ENCODE results near the gene SMURF1. TPM values are rescaled to one million over a fixed set of nuclear protein-coding genes. Genes with fewer than 3 reads are reported as not detected.

SMURF1 gene
- total and polyA plus RNA-seq, 2 experiments from 2014 or later: 6.8 to 19.1 TPM

DNA sequence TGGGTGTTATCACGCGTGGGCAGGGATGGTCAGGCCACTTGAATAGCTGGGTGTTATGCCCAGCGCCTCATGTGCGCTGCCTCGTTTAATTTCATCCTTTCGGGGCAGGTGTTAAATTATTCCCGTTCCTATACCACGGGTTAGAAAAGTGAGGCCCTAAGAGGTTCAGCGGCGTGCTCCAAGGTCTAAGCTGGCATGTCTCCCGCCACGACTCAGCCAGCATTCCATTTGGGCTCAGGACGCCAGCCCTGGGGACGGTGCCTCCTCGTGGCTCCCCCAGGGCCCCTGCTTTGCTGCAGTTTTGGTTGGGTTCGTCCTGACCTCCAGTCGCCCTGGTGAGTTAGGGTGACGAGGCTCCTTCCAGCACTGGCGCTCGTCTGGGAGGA, 141.1 kb downstream of the SMURF1 start:
- Histone ChIP-seq H4K20me1 (ENCODE audit: insufficient read depth) (no peaks in the 10 kb centered on the region), H3F3A (ENCODE audit: insufficient read depth) (no peaks in the 10 kb centered on the region), H3K4me1 (ENCODE audit: insufficient read depth) (no peaks in the 10 kb centered on the region), H3K4me3 (no peak overlapping the region), H3K27ac (no peak overlapping the region), H3K9me3 (ENCODE audit: low read depth) (no peaks in the 10 kb centered on the region), H3K79me2 (ENCODE audit: insufficient read depth) (no peaks in the 10 kb centered on the region), H3K36me3 (ENCODE audit: low read depth) (peaks cover 17% of the 10 kb centered on the region; the same call in 1 of the 2 replicates), H3K9me2 (ENCODE audit: insufficient read depth) (no peaks in the 10 kb centered on the region), H3K9ac (no peak overlapping the region), H3K27me3 (replicated peaks; ENCODE audit: insufficient read depth) (no peaks in the 10 kb centered on the region), H2AFZ (no peak overlapping the region), H3K4me2 (ENCODE audit: unreplicated experiment) (no peak overlapping the region)
- no peak for TF ChIP-seq EZH2 (IDR thresholded peaks at IDR 0.05; ENCODE audit: insufficient read depth, poor library complexity, severe bottlenecking)
- TF ChIP-seq EZH2phosphoT487 (IDR thresholded peaks at IDR 0.05; ENCODE audit: insufficient read depth, low read depth): no peak
- 87 to 91% methylated on average over 20 of the region's 20 CpGs for WGBS, 2 experiments (ENCODE audit: low coverage in 1 of 2, low lambda C conversion rate in 2 of 2, missing lambda C conversion rate in 2 of 2)
- no peak for DNase-seq
- in situ Hi-C loops (cut with MboI): no loop called here

- TF ChIP-seq EZH2phosphoT487 (IDR thresholded peaks at IDR 0.05; ENCODE audit: insufficient read depth, low read depth): no peak
- no peak for TF ChIP-seq EZH2 (IDR thresholded peaks at IDR 0.05; ENCODE audit: insufficient read depth, poor library complexity, severe bottlenecking)
- H3F3A ChIP-seq (ENCODE audit: insufficient read depth): no peaks in the 10 kb centered on the region
- no peaks in the 10 kb centered on the region for H3K27me3 ChIP-seq (replicated peaks; ENCODE audit: insufficient read depth)
- in situ Hi-C loops (cut with MboI): no loop called here
- H3K36me3 ChIP-seq (ENCODE audit: low read depth): peaks cover 17% of the 10 kb centered on the region; the same call in 1 of the 2 replicates
- H2AFZ ChIP-seq: no peak overlapping the region
- WGBS, 2 experiments (ENCODE audit: low coverage in 1 of 2, low lambda C conversion rate in 2 of 2, missing lambda C conversion rate in 2 of 2): 89 to 97% methylated on average over 10 to 12 of the region's 12 CpGs
- H3K4me2 ChIP-seq (ENCODE audit: unreplicated experiment): no peak overlapping the region
- H3K9ac ChIP-seq: no peak overlapping the region
- H3K9me2 ChIP-seq (ENCODE audit: insufficient read depth): no peaks in the 10 kb centered on the region
- no peak overlapping the region for H3K27ac ChIP-seq
- H4K20me1 ChIP-seq (ENCODE audit: insufficient read depth): no peaks in the 10 kb centered on the region
- DNase-seq: no peak
- no peaks in the 10 kb centered on the region for H3K4me1 ChIP-seq (ENCODE audit: insufficient read depth)
- no peaks in the 10 kb centered on the region for H3K79me2 ChIP-seq (ENCODE audit: insufficient read depth)
- H3K4me3 ChIP-seq: no peak overlapping the region
- H3K9me3 ChIP-seq (ENCODE audit: low read depth): no peaks in the 10 kb centered on the region
Observed at GRCh38 chr7:99002148-99002826, 141.6 kb downstream of the SMURF1 start.

DNA sequence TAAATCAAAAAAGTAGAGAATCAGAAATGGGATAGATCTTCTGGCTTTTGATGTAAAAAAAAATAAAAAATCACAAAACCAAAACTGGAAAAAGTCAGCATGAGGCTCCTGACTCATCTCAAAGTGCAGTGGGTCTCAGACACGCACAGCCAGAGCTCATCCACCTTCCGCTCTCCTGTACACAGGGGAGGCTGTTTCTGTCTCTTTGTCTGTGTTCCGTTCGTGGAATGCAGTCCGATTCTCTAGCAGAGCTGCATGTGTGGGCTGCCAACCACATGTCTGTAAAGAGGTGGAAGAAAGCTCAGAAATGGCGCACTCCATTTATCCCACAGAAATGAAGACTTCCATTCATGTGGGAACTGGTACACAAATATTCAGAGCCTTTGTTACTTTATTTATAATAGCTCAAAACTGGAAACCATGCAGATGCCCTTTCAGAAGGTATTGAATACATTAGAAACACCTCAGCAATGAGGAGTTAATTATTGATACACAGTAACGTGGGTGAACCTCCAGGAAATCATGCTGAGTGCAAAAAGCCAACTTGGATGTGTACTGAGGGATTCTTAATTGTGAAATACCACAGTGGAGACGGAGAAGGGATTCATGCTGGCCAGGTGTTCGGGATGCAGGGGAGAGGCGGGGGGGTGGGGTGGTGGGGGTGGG, 142.3 kb downstream of the SMURF1 start:
- H3K4me2 ChIP-seq (ENCODE audit: unreplicated experiment): no peak overlapping the region
- H4K20me1 ChIP-seq (ENCODE audit: insufficient read depth): no peaks in the 10 kb centered on the region
- no peak for DNase-seq
- H3K4me1 ChIP-seq (ENCODE audit: insufficient read depth): no peaks in the 10 kb centered on the region
- H3K9me2 ChIP-seq (ENCODE audit: insufficient read depth): no peaks in the 10 kb centered on the region
- in situ Hi-C loops (cut with MboI): no loop called here
- H3K36me3 ChIP-seq (ENCODE audit: low read depth): peaks cover 20% of the 10 kb centered on the region; the same call in 1 of the 2 replicates
- no peaks in the 10 kb centered on the region for H3K79me2 ChIP-seq (ENCODE audit: insufficient read depth)
- no peaks in the 10 kb centered on the region for H3K27me3 ChIP-seq (replicated peaks; ENCODE audit: insufficient read depth)
- H3K9ac ChIP-seq: no peak overlapping the region
- H3F3A ChIP-seq (ENCODE audit: insufficient read depth): no peaks in the 10 kb centered on the region
- TF ChIP-seq EZH2 (IDR thresholded peaks at IDR 0.05; ENCODE audit: insufficient read depth, poor library complexity, severe bottlenecking) (no peak), EZH2phosphoT487 (IDR thresholded peaks at IDR 0.05; ENCODE audit: insufficient read depth, low read depth) (no peak)
- 85 to 91% methylated on average over 10 of the region's 10 CpGs for WGBS, 2 experiments (ENCODE audit: low coverage in 1 of 2, low lambda C conversion rate in 2 of 2, missing lambda C conversion rate in 2 of 2)
- H3K27ac ChIP-seq: no peak overlapping the region
- H3K4me3 ChIP-seq: no peak overlapping the region
- no peaks in the 10 kb centered on the region for H3K9me3 ChIP-seq (ENCODE audit: low read depth)
- no peak overlapping the region for H2AFZ ChIP-seq

GRCh38 chr7:99000904-99001465, 142.9 kb downstream of the SMURF1 start:
- no peaks in the 10 kb centered on the region for H3K27me3 ChIP-seq (replicated peaks; ENCODE audit: insufficient read depth)
- H3K4me3 ChIP-seq: no peak overlapping the region
- no peak overlapping the region for H3K4me2 ChIP-seq (ENCODE audit: unreplicated experiment)
- H4K20me1 ChIP-seq (ENCODE audit: insufficient read depth): no peaks in the 10 kb centered on the region
- no peaks in the 10 kb centered on the region for H3K9me3 ChIP-seq (ENCODE audit: low read depth)
- H3K4me1 ChIP-seq (ENCODE audit: insufficient read depth): no peaks in the 10 kb centered on the region
- in situ Hi-C loops (cut with MboI): no loop called here
- TF ChIP-seq EZH2phosphoT487 (IDR thresholded peaks at IDR 0.05; ENCODE audit: insufficient read depth, low read depth) (no peak), EZH2 (IDR thresholded peaks at IDR 0.05; ENCODE audit: insufficient read depth, poor library complexity, severe bottlenecking) (no peak)
- WGBS, 2 experiments (ENCODE audit: low coverage in 1 of 2, low lambda C conversion rate in 2 of 2, missing lambda C conversion rate in 2 of 2): 91 to 92% methylated on average over 14 of the region's 14 CpGs
- no peak overlapping the region for H3K27ac ChIP-seq
- H2AFZ ChIP-seq: no peak overlapping the region
- peaks cover 26% of the 10 kb centered on the region; the same call in 1 of the 2 replicates for H3K36me3 ChIP-seq (ENCODE audit: low read depth)
- no peak overlapping the region for H3K9ac ChIP-seq
- H3K9me2 ChIP-seq (ENCODE audit: insufficient read depth): no peaks in the 10 kb centered on the region
- no peaks in the 10 kb centered on the region for H3K79me2 ChIP-seq (ENCODE audit: insufficient read depth)
- no peaks in the 10 kb centered on the region for H3F3A ChIP-seq (ENCODE audit: insufficient read depth)
- DNase-seq: no peak

Data from GM23248 (cell line).